Midbrain (tissue), 1 donor: ENCODE results near the gene BEX4.

Source experiments
- DNase-seq: peaks from one replicate; lab custom pipeline; 2025; lab: John Stamatoyannopoulos, UW

Gene BEX4

DNA sequence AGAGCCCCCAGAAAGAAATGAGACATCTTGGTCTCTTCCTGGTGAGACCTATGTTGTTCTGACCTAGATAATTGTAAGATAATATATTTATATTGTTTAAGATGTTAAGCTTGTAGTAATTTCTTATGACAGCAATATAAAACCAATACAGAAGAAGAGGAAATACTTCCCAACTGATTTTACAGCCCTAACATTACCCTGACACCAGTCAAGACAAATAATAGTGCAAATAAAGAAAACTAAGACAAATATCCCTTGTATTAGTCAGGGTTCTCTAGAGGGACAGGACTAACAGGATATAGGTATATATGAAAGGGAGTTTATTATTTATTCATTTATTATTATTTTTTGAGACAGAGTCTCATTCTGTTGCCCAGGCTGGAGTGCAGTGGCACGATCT lies 21.4 kb downstream of the BEX4 start:
- DNase-seq: no peak

DNA sequence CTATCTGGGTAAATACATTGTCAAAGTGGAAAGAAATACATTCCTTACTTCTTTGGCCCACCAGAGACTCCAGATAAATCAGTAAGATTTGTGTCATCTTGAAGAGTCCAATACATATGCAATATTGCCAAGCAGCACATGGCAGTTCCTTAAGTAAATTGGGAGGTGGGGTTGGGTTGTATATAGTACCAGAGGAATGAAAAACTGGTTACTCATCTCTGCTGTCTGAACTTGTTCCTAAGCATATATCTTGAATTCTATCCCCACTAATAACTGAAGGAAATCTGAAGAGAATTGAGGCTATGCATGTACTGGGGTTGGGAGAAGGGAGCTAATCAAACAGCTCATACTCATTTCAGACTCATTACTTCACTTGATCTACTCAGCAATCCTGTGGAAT lies 25.2 kb downstream of the BEX4 start:
- DNase-seq: no peak

DNA sequence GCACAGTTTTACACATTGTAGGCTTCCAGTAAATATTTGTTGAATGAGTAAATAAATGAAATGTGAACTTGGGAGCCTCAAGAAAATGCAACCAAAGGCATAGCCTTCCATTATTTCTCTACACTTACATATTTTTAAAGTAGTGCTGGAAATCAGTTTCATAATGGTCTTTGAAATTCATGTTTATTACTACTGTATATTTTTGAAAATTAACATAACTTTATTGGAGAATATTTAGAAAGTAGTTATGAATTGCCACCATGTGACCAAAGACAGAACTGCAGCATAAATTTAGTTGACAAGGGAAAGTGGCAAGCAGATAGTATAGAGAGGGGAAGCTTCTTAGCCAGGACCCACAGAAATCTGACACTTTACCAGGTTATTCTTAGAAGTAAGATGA lies 33.6 kb downstream of the BEX4 start:
- peak; percentile 32 for DNase-seq

DNA sequence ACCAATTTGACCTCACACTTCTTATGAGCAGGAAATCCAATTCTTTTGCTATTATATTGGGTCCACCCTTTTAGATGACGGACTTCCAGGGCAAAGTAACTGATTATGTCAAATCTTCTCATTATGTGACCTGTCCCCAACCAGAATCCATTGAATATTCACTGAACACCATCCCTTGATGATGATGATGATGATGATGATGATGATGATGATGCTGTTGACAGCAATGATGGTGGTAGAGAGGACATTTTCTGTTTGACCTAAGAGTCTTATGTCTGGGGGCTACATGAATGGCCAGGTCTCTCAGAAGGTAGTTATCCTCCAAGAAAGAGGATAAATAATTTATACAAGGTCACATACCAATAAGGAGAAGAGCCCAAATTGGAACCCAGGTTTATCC lies 34.9 kb downstream of the BEX4 start:
- no peak for DNase-seq

DNA sequence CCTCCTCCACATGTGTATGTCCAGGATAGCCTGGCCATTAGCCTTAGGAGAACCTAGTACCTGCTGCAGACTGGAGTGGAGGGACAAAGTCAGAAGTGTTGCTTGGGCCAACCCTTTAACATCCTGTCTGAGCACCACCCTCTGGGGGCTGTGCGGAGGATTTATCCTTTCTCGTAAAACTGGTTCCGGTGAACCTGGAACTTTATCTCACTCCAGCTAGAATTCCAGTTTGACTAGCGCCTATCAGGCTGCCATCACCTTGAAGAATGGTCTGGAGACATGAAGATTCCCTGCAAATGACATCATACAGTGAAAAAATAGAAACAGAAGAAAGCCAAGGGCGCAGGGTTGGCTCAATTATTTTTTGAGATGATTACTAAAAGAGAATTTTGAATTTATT lies 36.1 kb downstream of the BEX4 start:
- DNase-seq: no peak

DNA sequence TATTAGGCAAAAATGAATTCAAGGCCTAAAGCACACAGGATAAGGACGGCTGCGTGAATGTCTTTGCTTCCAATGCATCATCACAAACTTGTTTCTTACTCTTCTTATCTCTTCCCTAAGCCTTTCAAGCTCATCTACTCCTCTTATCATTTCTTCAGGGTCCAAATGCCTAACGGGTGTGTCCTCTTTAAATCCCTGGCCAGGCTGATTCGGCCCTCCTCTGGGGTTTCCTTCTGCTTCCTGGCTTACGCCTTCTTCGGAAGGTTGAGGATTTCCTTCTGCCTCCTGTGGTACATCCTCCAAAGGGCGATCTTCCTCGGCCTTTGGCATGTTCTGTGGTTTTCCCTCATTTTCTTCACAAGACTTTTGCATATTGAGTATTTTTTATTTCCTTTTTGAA lies 38.7 kb downstream of the BEX4 start:
- no peak for DNase-seq

DNA sequence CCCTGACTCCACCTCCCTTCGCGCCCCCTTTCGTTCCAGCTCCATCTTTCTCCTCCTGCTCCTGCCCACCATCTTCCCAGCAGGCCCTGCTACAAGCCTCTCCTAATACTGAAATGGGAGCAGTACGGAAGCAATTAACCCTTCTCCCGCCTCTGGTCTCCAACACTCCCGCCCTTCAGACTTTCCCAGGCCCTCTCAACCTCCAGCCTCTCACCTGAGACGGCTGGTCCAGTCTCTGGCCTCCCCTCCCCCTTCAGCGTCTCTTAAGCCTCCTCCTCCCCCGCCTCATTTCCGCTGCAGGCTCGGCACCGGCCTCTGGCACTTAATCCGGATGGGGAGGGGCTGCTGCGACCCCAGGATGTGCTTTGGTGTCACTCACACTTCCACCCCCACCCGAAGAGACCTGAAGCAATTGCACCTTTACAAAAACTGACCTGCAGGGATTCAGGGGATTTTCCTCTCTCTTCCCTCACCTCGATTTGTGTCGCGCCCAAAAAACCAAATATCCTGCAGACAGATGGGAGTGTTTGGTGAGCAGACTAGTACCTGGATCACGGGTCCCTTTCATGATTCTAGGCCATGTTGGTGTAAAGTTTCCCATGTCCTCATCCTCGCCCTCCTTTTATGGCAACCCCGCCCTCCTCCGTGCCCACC lies 39.4 kb downstream of the BEX4 start:
- peak; percentile 45 for DNase-seq

DNA sequence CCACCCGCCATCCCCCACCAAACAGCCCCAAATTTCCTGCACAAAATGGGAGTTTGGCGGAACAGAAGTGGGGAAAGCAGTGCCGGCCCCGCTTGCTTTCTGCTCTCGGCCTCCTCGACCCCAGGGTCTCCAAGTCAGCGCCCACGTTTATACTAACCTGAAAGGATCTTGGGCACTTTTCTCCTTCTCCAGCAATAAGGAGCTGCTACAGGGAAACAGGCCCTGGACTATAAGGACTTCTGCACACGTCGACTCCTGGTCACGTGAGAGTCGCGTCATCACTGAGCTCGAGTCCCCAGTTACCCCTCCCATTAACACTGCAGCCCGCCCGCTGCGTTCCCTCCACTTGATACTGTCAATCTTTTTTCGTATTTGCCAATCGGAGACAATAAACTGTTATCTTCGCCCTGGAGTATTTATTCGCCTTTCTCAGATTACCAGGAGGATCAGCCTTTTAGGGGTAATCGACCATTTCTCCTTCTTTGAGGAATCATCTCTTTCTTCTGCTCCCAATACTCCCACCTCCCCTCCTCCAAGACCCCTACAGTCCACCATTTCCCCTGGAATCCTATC lies 40.1 kb downstream of the BEX4 start, which contains the start of gene TCEAL8:
TCEAL8 (minus strand) TSS at position 235 of the 573 bp plus-strand sequence. CDS start 1,176 bp downstream, outside the sequence.
- DNase-seq: peak; percentile 83

DNA sequence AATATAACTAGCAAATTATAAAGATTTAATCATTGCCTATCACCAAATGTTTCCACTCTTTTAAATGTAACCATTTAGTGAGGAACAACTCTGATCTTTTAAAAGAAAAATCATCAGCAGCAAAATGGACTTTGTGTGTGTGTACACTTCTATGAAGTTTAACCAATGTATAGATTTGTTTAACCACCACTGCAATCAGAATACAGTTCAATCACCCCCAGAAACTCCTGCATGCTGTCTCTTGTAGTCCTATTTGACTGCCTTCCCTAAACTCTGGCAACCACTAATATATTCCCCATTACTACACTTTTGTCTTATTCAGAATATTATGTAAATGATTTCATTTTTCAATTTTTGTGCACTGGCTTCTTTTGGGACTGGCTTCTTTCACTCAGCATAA lies 41.7 kb downstream of the BEX4 start:
- no peak for DNase-seq

DNA sequence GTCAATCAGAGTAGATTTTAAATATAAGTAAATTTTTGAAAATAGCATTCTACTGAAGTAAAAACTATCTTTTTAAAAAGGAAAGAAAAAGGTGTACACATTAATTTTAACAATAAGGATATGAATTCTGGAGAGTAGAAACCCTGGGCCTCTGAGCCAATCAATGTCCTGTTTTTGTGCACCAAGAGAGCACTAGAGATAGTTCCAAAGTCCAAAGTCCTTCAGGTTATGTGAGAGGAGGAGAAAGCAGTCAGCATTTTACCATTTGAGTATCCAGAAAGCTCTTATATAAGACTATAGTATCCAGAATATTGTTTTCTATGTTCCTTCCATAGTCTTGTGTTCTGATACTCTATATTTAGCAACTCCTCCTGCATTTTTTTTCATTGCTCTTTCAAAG lies 43.4 kb downstream of the BEX4 start:
- no peak for DNase-seq
